ENCODE results near the gene INCA1.

The INCA1 gene

GRCh38 chr17:4997302-4998026 lies at the start of gene INCA1, which contains the start of gene KIF1C:
INCA1 (minus strand) TSS chr17:4997522; CDS start chr17:4994437, 3,085 bp downstream.
KIF1C (plus strand) TSS chr17:4997950; CDS start chr17:5000247, 2,297 bp downstream.
- Histone ChIP-seq H3K4me3 (peak within 1 kb of the TSS; percentile 89), H3K36me3 (ENCODE audit: insufficient read depth, low read length) (peaks cover 10% of the 10 kb centered on the region; the same call in 1 of the 2 replicates), H3K27ac (peak within 1 kb of the TSS; percentile 78), H3K9me3 (ENCODE audit: low read depth, low read length) (no peaks in the 10 kb centered on the region), H3K9ac (ENCODE audit: insufficient read length) (peak within 1 kb of the TSS; percentile 85)
- no peak for DNase-seq (ENCODE audit: low read depth, low spot score)
- no peak for TF ChIP-seq FOXP2 (optimal IDR thresholded peaks at IDR 0.05; ENCODE audit: control extremely low read depth, extremely low read length, insufficient read depth)
- TF ChIP-seq EZH2 (IDR thresholded peaks at IDR 0.05): no peak
- peak; percentile 51; the same call in 1 of the 2 replicates for TF ChIP-seq POLR2AphosphoS5 (IDR thresholded peaks at IDR 0.05; ENCODE audit: borderline replicate concordance, low read depth, low read length)

GRCh38 chr17:5045496-5045895 lies 48.2 kb upstream of the INCA1 start:
- no peak for DNase-seq (ENCODE audit: low read depth, low spot score)
- no peak overlapping the region for H3K27ac ChIP-seq
- H3K9ac ChIP-seq (ENCODE audit: insufficient read length): no peak overlapping the region
- no peaks in the 10 kb centered on the region for H3K36me3 ChIP-seq (ENCODE audit: insufficient read depth, low read length)
- H3K4me3 ChIP-seq: no peak overlapping the region
- TF ChIP-seq POLR2AphosphoS5 (IDR thresholded peaks at IDR 0.05; ENCODE audit: borderline replicate concordance, low read depth, low read length): no peak
- TF ChIP-seq EZH2 (IDR thresholded peaks at IDR 0.05): no peak
- TF ChIP-seq FOXP2 (optimal IDR thresholded peaks at IDR 0.05; ENCODE audit: control extremely low read depth, extremely low read length, insufficient read depth): no peak
- no peaks in the 10 kb centered on the region for H3K9me3 ChIP-seq (ENCODE audit: low read depth, low read length)

- H3K9ac ChIP-seq (ENCODE audit: insufficient read length): no peak overlapping the region
- H3K27ac ChIP-seq: no peak overlapping the region
- DNase-seq (ENCODE audit: low read depth, low spot score): no peak
- no peak overlapping the region for H3K4me3 ChIP-seq
- no peaks in the 10 kb centered on the region for H3K9me3 ChIP-seq (ENCODE audit: low read depth, low read length)
- no peaks in the 10 kb centered on the region for H3K36me3 ChIP-seq (ENCODE audit: insufficient read depth, low read length)
- no peak for TF ChIP-seq EZH2 (IDR thresholded peaks at IDR 0.05)
- no peak for TF ChIP-seq POLR2AphosphoS5 (IDR thresholded peaks at IDR 0.05; ENCODE audit: borderline replicate concordance, low read depth, low read length)
- no peak for TF ChIP-seq FOXP2 (optimal IDR thresholded peaks at IDR 0.05; ENCODE audit: control extremely low read depth, extremely low read length, insufficient read depth)
Observed at GRCh38 chr17:5044630-5045029, 47.3 kb upstream of the INCA1 start.

GRCh38 chr17:5043524-5043923 lies 46.2 kb upstream of the INCA1 start:
- no peaks in the 10 kb centered on the region for H3K9me3 ChIP-seq (ENCODE audit: low read depth, low read length)
- no peaks in the 10 kb centered on the region for H3K36me3 ChIP-seq (ENCODE audit: insufficient read depth, low read length)
- no peak for DNase-seq (ENCODE audit: low read depth, low spot score)
- no peak overlapping the region for H3K9ac ChIP-seq (ENCODE audit: insufficient read length)
- no peak overlapping the region for H3K27ac ChIP-seq
- no peak overlapping the region for H3K4me3 ChIP-seq
- TF ChIP-seq POLR2AphosphoS5 (IDR thresholded peaks at IDR 0.05; ENCODE audit: borderline replicate concordance, low read depth, low read length) (no peak), EZH2 (IDR thresholded peaks at IDR 0.05) (no peak), FOXP2 (optimal IDR thresholded peaks at IDR 0.05; ENCODE audit: control extremely low read depth, extremely low read length, insufficient read depth) (no peak)

GRCh38 chr17:5042157-5043022 lies 45.1 kb upstream of the INCA1 start:
- Histone ChIP-seq H3K36me3 (ENCODE audit: insufficient read depth, low read length) (no peaks in the 10 kb centered on the region), H3K4me3 (no peak overlapping the region), H3K27ac (no peak overlapping the region), H3K9ac (ENCODE audit: insufficient read length) (no peak overlapping the region), H3K9me3 (ENCODE audit: low read depth, low read length) (no peaks in the 10 kb centered on the region)
- DNase-seq (ENCODE audit: low read depth, low spot score): no peak
- no peak for TF ChIP-seq POLR2AphosphoS5 (IDR thresholded peaks at IDR 0.05; ENCODE audit: borderline replicate concordance, low read depth, low read length)
- no peak for TF ChIP-seq FOXP2 (optimal IDR thresholded peaks at IDR 0.05; ENCODE audit: control extremely low read depth, extremely low read length, insufficient read depth)
- TF ChIP-seq EZH2 (IDR thresholded peaks at IDR 0.05): no peak

- Histone ChIP-seq H3K9ac (ENCODE audit: insufficient read length) (no peak within 1 kb of the TSS), H3K36me3 (ENCODE audit: insufficient read depth, low read length) (no peaks in the 10 kb centered on the region), H3K4me3 (no peak within 1 kb of the TSS), H3K9me3 (ENCODE audit: low read depth, low read length) (no peaks in the 10 kb centered on the region), H3K27ac (no peak within 1 kb of the TSS)
- no peak for DNase-seq (ENCODE audit: low read depth, low spot score)
- TF ChIP-seq EZH2 (IDR thresholded peaks at IDR 0.05): no peak
- no peak for TF ChIP-seq FOXP2 (optimal IDR thresholded peaks at IDR 0.05; ENCODE audit: control extremely low read depth, extremely low read length, insufficient read depth)
- TF ChIP-seq POLR2AphosphoS5 (IDR thresholded peaks at IDR 0.05; ENCODE audit: borderline replicate concordance, low read depth, low read length): no peak
Observed at GRCh38 chr17:5035315-5035714, 38.0 kb upstream of the INCA1 start, which contains the start of gene SLC52A1. SLC52A1 (minus strand) TSS chr17:5035426; CDS start chr17:5034606, 820 bp downstream.

- Histone ChIP-seq H3K27ac (no peak overlapping the region), H3K4me3 (no peak overlapping the region), H3K9ac (ENCODE audit: insufficient read length) (no peak overlapping the region), H3K9me3 (ENCODE audit: low read depth, low read length) (no peaks in the 10 kb centered on the region), H3K36me3 (ENCODE audit: insufficient read depth, low read length) (no peaks in the 10 kb centered on the region)
- no peak for TF ChIP-seq EZH2 (IDR thresholded peaks at IDR 0.05)
- TF ChIP-seq POLR2AphosphoS5 (IDR thresholded peaks at IDR 0.05; ENCODE audit: borderline replicate concordance, low read depth, low read length): no peak
- TF ChIP-seq FOXP2 (optimal IDR thresholded peaks at IDR 0.05; ENCODE audit: control extremely low read depth, extremely low read length, insufficient read depth): no peak
- DNase-seq (ENCODE audit: low read depth, low spot score): no peak
Observed at GRCh38 chr17:5034651-5035050, 37.3 kb upstream of the INCA1 start.

- Histone ChIP-seq H3K9ac (ENCODE audit: insufficient read length) (no peak overlapping the region), H3K4me3 (no peak overlapping the region)
- DNase-seq (ENCODE audit: low read depth, low spot score): no peak
Observed at GRCh38 chr17:5034063-5034462, 36.7 kb upstream of the INCA1 start.

More at GRCh38 chr17:5034063-5034462, 36.7 kb upstream of the INCA1 start:
- Histone ChIP-seq H3K27ac (no peak overlapping the region), H3K36me3 (ENCODE audit: insufficient read depth, low read length) (no peaks in the 10 kb centered on the region), H3K9me3 (ENCODE audit: low read depth, low read length) (no peaks in the 10 kb centered on the region)
- TF ChIP-seq FOXP2 (optimal IDR thresholded peaks at IDR 0.05; ENCODE audit: control extremely low read depth, extremely low read length, insufficient read depth) (no peak), EZH2 (IDR thresholded peaks at IDR 0.05) (no peak), POLR2AphosphoS5 (IDR thresholded peaks at IDR 0.05; ENCODE audit: borderline replicate concordance, low read depth, low read length) (no peak)

Data from SK-N-MC (cell line).